ENCODE results near the gene C12orf56. TPM values are rescaled to one million over a fixed set of nuclear protein-coding genes. Genes with fewer than 3 reads are reported as not detected.

Gene C12orf56
- total and polyA plus RNA-seq, 2 donors (not counting 3 experiments of a cell fraction or from before 2014, with no cell fraction given): 0.06 TPM; not detected in 1

GRCh38 chr12:64252681-64253080 lies 137.9 kb downstream of the C12orf56 start:
- H3K36me3 ChIP-seq (ENCODE audit: control insufficient read depth in 2 of 2, extremely low read depth in 1 of 2, insufficient read depth in 2 of 2, low read length in 2 of 2): no peaks in the 10 kb centered on the region
- DNase-seq (ENCODE audit: low read depth, low spot score) (no peak), FAIRE-seq (no peak)
- no TSS peak for BruUV-seq (replicated peaks)
- POLR2A ChIA-PET: no interaction called here
- TF ChIP-seq GATA2 (IDR thresholded peaks at IDR 0.05; ENCODE audit: insufficient read depth, insufficient read length, low read depth, low read length): no peak
- no peak for TF ChIP-seq EZH2 (IDR thresholded peaks at IDR 0.05; ENCODE audit: borderline replicate concordance, low read depth, low read length, severe bottlenecking)
- no peak for TF ChIP-seq FOS (IDR thresholded peaks at IDR 0.05; ENCODE audit: borderline replicate concordance, insufficient read depth, low read length)
- TF ChIP-seq JUN (IDR thresholded peaks at IDR 0.05; ENCODE audit: borderline replicate concordance, insufficient read depth, insufficient read length, low read depth): no peak
- TF ChIP-seq POLR2AphosphoS5 (IDR thresholded peaks at IDR 0.05; ENCODE audit: insufficient read depth, low read depth, low read length): no peak
- no peak for TF ChIP-seq CTCF (IDR thresholded peaks at IDR 0.05; ENCODE audit: extremely low read depth in 1 of 2, insufficient read depth in 1 of 2, low read depth in 1 of 2, low read length in 2 of 2)
- TF ChIP-seq POLR2A (IDR thresholded peaks at IDR 0.05; ENCODE audit: low read depth, low read length): no peak
- no peak for TF ChIP-seq MAX (IDR thresholded peaks at IDR 0.05; ENCODE audit: insufficient read depth, insufficient read length)
- no peak for TF ChIP-seq MYC (IDR thresholded peaks at IDR 0.05; ENCODE audit: low read depth, low read length)
- no peak overlapping the region for H3K4me2 ChIP-seq (ENCODE audit: insufficient read depth, low read length)
- dilution Hi-C loops (cut with MboI; ENCODE audit: extremely low pct_ligation_motif_present, low sequenced_read_pairs): no loop called here
- H3K79me2 ChIP-seq (ENCODE audit: control insufficient read depth, insufficient read depth, low read length): no peaks in the 10 kb centered on the region
- CTCF ChIA-PET: no interaction called here
- H3K27me3 ChIP-seq (ENCODE audit: control insufficient read depth in 2 of 2, insufficient read depth in 2 of 2, low read length in 2 of 2): no peaks in the 10 kb centered on the region
- no peaks in the 10 kb centered on the region for H3K9me3 ChIP-seq (replicated peaks; ENCODE audit: control insufficient read depth, insufficient read depth, low read length)
- intact Hi-C loops (cut with micrococcal nuclease): no loop called here
- no peaks in the 10 kb centered on the region for H3K4me1 ChIP-seq (ENCODE audit: control insufficient read depth, extremely low read depth, insufficient read depth, low read length)
- no peaks in the 10 kb centered on the region for H3K9me1 ChIP-seq (replicated peaks; ENCODE audit: control insufficient read depth, extremely low read depth, insufficient read depth, low read length)
- H3K4me3 ChIP-seq (replicated peaks in 1 of 3; ENCODE audit: insufficient read depth in 1 of 3, low read depth in 1 of 3, low read length in 3 of 3): no peak overlapping the region
- H2AFZ ChIP-seq (ENCODE audit: low read depth, low read length): no peak overlapping the region
- H3K27ac ChIP-seq (ENCODE audit: insufficient read depth, low read depth, low read length): no peak overlapping the region
- H4K20me1 ChIP-seq (replicated peaks; ENCODE audit: control insufficient read depth, extremely low read depth, insufficient read depth, low read length): no peaks in the 10 kb centered on the region
- no peak overlapping the region for H3K9ac ChIP-seq (replicated peaks; ENCODE audit: extremely low read depth, insufficient read depth, low read length)
